Transverse colon (tissue), 4 donors: ENCODE results near the gene NPTN. TPM values are rescaled to one million over a fixed set of nuclear protein-coding genes. Genes with fewer than 3 reads are reported as not detected.

Source experiments
- DNase-seq: peaks from one replicate; pipeline ENCODE4 v3.0.0-alpha.2; 2019
- H3K27ac ChIP-seq, 4 donors: fragments of 200-600 bp; sonication (generic); 2 replicates each; pipeline ENCODE4 v1.5.1; 2016 to 2018; ENCODE audit warnings: inconsistent platforms in 4 of 4
- H3K27me3 ChIP-seq: fragments of 200-600 bp; sonication (generic); 2 replicates; pipeline ENCODE4 v1.5.1; 2017; ENCODE audit warnings: inconsistent platforms
- H3K36me3 ChIP-seq, 4 donors: fragments of 200-600 bp; sonication (generic); 2 replicates each; pipeline ENCODE4 v1.5.1; 2017 to 2019; ENCODE audit warnings: inconsistent platforms in 4 of 4
- H3K4me1 ChIP-seq, 4 donors: fragments of 200-600 bp; sonication (generic); 2 replicates each; pipeline ENCODE4 v1.5.1; 2017 to 2020; ENCODE audit warnings: inconsistent platforms in 4 of 4
- H3K4me3 ChIP-seq, 4 donors: fragments of 200-600 bp; sonication (generic); 1 replicate in 1 of 4; 2 replicates in 3 of 4; pipeline versions ENCODE4 v1.5.1 to v1.6.1; 2017 to 2019; ENCODE audit warnings: inconsistent platforms in 4 of 4
- H3K9me3 ChIP-seq, 2 donors: fragments of 200-600 bp; sonication (generic); 2 replicates each; pipeline ENCODE4 v1.5.1; 2017 to 2019; ENCODE audit warnings: inconsistent platforms in 2 of 2
- EP300 ChIP-seq: sonication (generic); formaldehyde crosslinking; IDR thresholded peaks from one replicate; pipeline ENCODE4 v1.6.1; 2017; ENCODE audit warnings: antibody characterized with exemption, low read depth
- POLR2A ChIP-seq: fragments of 450-650 bp; IDR thresholded peaks from one replicate; pipeline ENCODE4 v1.6.1; 2016; ENCODE audit warnings: antibody characterized with exemption, mild to moderate bottlenecking, moderate library complexity
- POLR2AphosphoS5 ChIP-seq, 3 donors: sonication (generic); formaldehyde crosslinking; IDR thresholded peaks; one replicate each; pipeline ENCODE4 v1.6.1; 2016; ENCODE audit warnings: antibody characterized with exemption in 3 of 3
- WGBS, 2 donors: methylation state at CpG; one replicate each; pipeline ENCODE4 v1.1.5; 2018; ENCODE audit warnings: low coverage in 1 of 2; 5-methylcytosine and 5-hydroxymethylcytosine counted together
- in situ Hi-C, 4 donors: fragments of 200-750 bp; cut with MboI; loops; one replicate each; pipeline versions ENCODE4 v1.15.0 to v1.15.1; 2017; ENCODE audit warnings: low sequenced_read_pairs in 3 of 4, low pct_ligation_motif_present in 1 of 4, low pct_unique_long_range_greater_than_20kb in 1 of 4
- intact Hi-C: fragments of 100-400 bp; cut with DNase I; formaldehyde crosslinking; loops from one replicate; pipeline ENCODE4 v1.15.1; 2023; ENCODE audit warnings: low total_unique reads
- total RNA-seq, 4 donors: library from RNA; depleted of rRNA; stranded (reverse); fragments of >200 nt; gene quantifications; one replicate each; pipeline ENCODE4 v1.1.0, GENCODE V29; 2016
- TF ChIP-seq, protein P1 (sequence below), 5 experiments: fragments of 200-600 bp in 3 of 5; fragments of 450-650 bp in 2 of 5; sonication (generic) in 3 of 5; IDR thresholded peaks; 1 replicate in 2 of 5; 2 replicates in 3 of 5; pipeline ENCODE4 v1.5.1; 2016 to 2017; ENCODE audit warnings: antibody characterized with exemption in 5 of 5, inconsistent platforms in 3 of 5, mild to moderate bottlenecking in 2 of 5, moderate library complexity in 1 of 5

NPTN gene
- total RNA-seq, 4 donors from 2014 or later, result 77.8 to 187 (median 135) TPM

DNA sequence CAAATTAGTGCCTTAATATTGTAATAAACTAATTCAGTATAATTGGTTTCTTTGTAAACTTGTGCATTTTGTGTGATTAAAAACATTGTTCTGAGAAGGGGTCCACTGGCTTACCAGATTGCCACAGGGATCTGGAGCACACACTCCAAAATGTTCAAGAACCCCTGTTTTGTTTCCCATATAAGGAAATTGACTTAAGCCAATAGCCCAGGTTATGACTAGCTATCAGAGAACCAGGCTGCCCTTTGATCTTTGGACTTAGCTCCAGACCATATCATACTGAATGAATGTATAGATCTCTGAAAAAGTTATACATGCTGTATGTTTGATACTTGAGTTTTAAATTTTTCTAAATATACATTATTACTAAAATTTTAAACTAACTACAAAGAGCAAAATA, 91.7 kb downstream of the NPTN start:
- Histone ChIP-seq H3K27me3 (no peaks in the 10 kb centered on the region), H3K36me3 (no peaks in the 10 kb centered on the region), H3K4me3 (no peak overlapping the region), H3K4me1 (peaks cover 0 to 26% (median 3%) of the 10 kb centered on the region in 4 donors), H3K9me3 (no peaks in the 10 kb centered on the region), H3K27ac (no peak overlapping the region)
- TF ChIP-seq POLR2A (no peak), POLR2AphosphoS5 (IDR thresholded peaks at IDR 0.05) (no peak), EP300 (no peak)
- TF ChIP-seq, protein P1, sequence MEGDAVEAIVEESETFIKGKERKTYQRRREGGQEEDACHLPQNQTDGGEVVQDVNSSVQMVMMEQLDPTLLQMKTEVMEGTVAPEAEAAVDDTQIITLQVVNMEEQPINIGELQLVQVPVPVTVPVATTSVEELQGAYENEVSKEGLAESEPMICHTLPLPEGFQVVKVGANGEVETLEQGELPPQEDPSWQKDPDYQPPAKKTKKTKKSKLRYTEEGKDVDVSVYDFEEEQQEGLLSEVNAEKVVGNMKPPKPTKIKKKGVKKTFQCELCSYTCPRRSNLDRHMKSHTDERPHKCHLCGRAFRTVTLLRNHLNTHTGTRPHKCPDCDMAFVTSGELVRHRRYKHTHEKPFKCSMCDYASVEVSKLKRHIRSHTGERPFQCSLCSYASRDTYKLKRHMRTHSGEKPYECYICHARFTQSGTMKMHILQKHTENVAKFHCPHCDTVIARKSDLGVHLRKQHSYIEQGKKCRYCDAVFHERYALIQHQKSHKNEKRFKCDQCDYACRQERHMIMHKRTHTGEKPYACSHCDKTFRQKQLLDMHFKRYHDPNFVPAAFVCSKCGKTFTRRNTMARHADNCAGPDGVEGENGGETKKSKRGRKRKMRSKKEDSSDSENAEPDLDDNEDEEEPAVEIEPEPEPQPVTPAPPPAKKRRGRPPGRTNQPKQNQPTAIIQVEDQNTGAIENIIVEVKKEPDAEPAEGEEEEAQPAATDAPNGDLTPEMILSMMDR (IDR thresholded peaks at IDR 0.05), result no peak
- intact Hi-C loops (no loop called here), in situ Hi-C loops (no loop called here)
- no peak for DNase-seq

DNA sequence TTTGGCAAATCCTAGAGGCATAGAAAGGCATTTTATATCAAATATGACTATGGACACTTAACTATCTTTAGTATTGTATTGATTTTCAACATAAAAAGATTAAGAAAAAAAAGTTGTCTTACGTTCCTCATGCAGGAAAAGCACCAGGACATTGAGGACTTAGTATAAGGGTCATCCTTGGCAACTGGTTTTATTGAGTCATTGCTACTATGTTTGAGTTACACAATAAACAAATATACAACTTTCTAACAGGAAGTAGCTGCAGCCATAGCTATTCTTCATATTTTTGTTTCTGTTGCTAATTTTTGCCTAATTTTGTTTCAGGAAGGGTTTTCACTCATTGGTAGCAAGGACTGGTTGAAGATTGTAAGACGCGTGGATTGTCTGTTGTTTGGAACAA, 93.0 kb downstream of the NPTN start:
- H3K36me3 ChIP-seq, result no peaks in the 10 kb centered on the region
- H3K27ac ChIP-seq, result no peak overlapping the region
- no peaks in the 10 kb centered on the region for H3K9me3 ChIP-seq
- TF ChIP-seq, protein P1 (IDR thresholded peaks at IDR 0.05), result no peak
- TF ChIP-seq EP300 (no peak), POLR2A (no peak), POLR2AphosphoS5 (IDR thresholded peaks at IDR 0.05) (no peak)
- no peak for DNase-seq
- no peak overlapping the region for H3K4me3 ChIP-seq
- intact Hi-C loops (no loop called here), in situ Hi-C loops (no loop called here)
- WGBS, 2 donors, result 67 to 82% methylated on average over 3 of the region's 3 CpGs
- H3K4me1 ChIP-seq, result peaks cover 0 to 26% (median 3%) of the 10 kb centered on the region in 4 donors
- H3K27me3 ChIP-seq, result no peaks in the 10 kb centered on the region

- TF ChIP-seq POLR2A (no peak), EP300 (no peak), POLR2AphosphoS5 (IDR thresholded peaks at IDR 0.05) (no peak)
- TF ChIP-seq, protein P1 (IDR thresholded peaks at IDR 0.05), result no peak
- intact Hi-C loops (no loop called here), in situ Hi-C loops (no loop called here)
- 44 to 45% methylated on average over 7 to 9 of the region's 9 CpGs for WGBS, 2 donors
- H3K4me1 ChIP-seq, result peaks cover 0 to 26% (median 3%) of the 10 kb centered on the region in 4 donors
- DNase-seq, result peak; percentile 44
- no peak overlapping the region for H3K4me3 ChIP-seq
- no peaks in the 10 kb centered on the region for H3K36me3 ChIP-seq
- no peaks in the 10 kb centered on the region for H3K9me3 ChIP-seq
- H3K27me3 ChIP-seq, result no peaks in the 10 kb centered on the region
- no peak overlapping the region for H3K27ac ChIP-seq
These were observed 93.7 kb downstream of the NPTN start for GRCh38 chr15:73539212-73540128.

GRCh38 chr15:73538563-73539211, 94.5 kb downstream of the NPTN start:
- Histone ChIP-seq H3K9me3 (no peaks in the 10 kb centered on the region), H3K27me3 (no peaks in the 10 kb centered on the region), H3K4me1 (peaks cover 0 to 26% (median 3%) of the 10 kb centered on the region in 4 donors), H3K36me3 (no peaks in the 10 kb centered on the region), H3K27ac (no peak overlapping the region), H3K4me3 (no peak overlapping the region)
- WGBS, 2 donors, result 85 to 94% methylated on average over 10 of the region's 10 CpGs
- no peak for DNase-seq
- TF ChIP-seq, protein P1 (IDR thresholded peaks at IDR 0.05), result no peak
- no peak for TF ChIP-seq POLR2AphosphoS5 (IDR thresholded peaks at IDR 0.05)
- no peak for TF ChIP-seq EP300
- TF ChIP-seq POLR2A, result no peak
- in situ Hi-C loops, result no loop called here
- intact Hi-C loops, result no loop called here
